GM19025 (cell line): ENCODE results near the gene TMEM245.
"Not testable (repeated sequence)": the region's sequence is repeated elsewhere in the genome, so short reads cannot be mapped to it uniquely, and the experiment has no call there.

Experiments used
- ATAC-seq: cut with Tn5 transposase; IDR thresholded peaks from one replicate; pipeline ENCODE4 v1.9.1; 2021; ENCODE audit warnings: mild to moderate bottlenecking, low read depth, moderate library complexity; ENCODE audit not compliant: unreplicated experiment

Gene TMEM245

DNA sequence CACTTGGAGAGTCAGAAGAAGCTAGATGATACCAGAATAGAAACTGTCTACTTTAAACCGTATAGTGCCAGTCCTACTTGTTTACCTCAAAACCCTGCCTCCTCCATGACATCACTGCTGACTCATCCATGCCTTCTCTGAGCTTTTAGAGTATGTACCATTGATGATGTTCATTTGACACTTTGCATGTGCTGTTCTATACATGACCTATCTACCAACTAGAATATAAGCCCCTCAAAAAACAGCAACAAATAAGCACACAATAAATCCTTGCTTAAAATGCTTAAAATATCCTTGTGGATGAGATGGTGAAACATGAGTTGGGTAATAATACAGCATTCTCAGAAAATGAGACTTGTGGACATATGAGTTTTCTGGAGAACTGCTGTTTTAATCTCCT, 109.0 kb downstream of the TMEM245 start:
- ATAC-seq = no peak

DNA sequence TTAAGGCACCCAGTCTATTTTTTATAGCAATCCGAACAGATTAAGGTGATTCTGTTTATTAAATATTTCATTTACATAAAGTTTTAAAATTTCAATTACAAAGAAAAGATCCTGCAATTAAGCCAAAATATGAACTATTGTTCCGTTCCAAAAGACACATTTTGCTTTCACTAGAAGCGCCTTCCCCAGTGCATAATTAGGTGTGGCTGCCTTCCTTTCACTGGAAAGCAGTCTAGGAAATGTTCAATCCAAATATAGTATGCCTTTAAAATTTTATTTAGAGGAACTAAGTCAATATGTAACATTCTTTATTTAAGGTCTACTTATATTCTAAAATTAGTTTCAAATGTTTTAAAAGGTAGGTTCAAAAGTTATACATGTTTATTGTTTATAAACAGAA, 114.1 kb downstream of the TMEM245 start:
- no peak for ATAC-seq

DNA sequence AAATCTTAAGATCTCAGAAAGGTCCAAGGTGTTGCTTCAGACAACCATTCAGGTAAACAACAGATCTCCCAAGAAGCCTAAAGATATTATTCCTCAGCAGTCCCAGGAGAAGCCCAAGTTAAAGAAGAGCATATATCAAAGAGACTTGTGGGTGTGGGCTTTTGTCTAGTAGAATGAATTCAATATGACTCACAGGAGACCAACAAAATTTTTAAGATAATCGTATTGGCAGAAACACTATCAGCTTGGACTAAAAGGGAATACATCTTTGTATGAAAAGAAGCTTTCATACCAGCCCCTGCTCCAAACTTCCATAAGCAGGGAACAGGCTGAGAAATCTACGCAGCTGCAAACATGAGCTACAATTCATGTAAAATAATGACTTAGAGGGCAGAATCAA, 116.6 kb downstream of the TMEM245 start:
- ATAC-seq = no peak

DNA sequence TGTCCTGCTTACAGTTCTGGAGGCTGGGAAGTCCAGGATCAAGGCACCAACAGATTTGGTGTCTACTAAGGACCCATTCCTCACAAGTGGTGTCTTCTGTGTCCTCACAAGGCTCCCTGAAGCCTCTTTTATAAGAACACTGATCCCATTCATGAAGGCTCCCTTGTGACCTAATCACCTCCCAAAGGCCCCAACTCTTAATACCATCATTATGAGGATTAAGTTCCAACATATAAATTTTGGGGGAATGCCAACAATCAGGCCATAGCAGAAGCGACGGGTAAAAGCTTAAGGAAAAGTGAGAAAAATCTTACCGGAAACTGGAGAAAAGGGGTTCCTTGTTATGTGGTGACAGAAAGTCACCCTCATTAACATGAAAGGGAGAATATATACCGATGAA, 117.6 kb downstream of the TMEM245 start:
- no peak for ATAC-seq

DNA sequence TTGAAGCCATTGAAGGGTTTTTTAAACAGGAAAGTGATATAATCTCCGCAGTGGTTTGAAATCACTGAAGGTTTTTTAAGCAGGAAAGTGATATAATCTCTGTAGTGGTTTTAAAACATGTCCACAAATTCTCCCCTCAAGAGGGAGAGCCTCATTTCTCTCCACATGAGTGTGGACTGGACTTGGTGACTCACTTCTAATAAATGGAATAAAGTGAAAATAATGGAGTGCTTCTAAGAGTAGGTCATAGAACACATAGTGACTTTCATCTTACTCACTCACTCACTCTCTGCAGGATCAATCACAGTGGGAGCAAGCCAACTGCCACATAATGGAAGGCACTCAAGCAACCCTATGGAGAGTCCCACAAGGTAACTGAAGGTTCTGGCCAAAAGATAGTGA, 118.5 kb downstream of the TMEM245 start:
- ATAC-seq = no peak

DNA sequence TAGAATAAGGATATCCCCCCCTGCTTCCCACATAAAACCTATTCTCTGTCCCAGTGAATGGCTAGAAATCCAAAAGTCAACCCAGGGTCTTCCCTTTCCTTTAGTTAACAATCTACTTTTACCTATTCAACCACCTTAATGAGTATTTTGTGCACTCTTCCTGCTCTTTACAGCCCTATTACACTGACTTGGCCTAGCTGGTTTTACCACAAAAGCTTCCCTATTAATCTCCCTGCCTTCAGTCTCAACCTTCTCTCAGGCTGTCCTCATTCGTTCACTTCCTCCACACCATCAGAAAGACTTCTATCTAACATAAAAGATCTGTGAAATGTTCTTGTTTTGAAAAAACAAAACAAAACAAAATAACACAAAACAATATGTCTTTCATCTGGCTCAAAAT, 122.6 kb downstream of the TMEM245 start:
- no peak for ATAC-seq

DNA sequence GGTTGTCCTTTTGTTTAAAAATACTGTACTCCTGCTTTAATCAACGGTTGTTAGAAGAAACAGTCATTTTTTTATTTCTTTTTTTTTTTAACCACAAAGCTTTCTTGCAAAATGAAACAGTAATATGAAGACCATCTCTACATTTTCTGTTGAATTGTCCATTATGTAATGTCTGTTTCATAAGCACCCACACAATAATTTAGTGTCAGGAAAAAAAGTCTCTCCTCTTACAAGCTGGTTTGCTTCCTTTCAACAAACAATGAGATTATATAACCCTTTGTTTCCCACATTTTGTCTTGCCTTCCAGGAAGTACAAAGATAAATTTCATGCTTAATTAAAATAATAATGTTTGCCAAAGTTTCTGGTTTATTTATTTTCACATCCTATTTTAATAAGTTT, 123.1 kb downstream of the TMEM245 start:
- no peak for ATAC-seq

DNA sequence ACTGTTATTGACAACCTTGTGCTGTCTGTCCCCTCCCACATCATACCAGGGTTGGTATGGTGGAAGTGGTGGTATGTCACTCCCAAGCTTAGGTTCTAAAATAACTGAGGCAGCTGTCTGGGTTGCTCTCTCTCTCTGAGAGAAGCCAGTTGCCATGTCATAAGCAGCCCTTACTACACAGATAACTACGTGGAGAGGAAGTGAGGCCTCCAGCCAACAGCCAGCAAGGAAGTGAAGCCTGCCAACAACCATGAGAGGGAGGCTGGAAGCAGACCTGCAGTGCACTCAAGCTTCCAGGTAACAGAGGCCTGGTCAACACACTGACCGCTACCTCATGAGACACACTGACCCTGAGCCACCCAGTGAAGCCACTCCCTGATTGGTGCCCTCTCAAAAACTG, 125.1 kb downstream of the TMEM245 start:
- peak; percentile 79 for ATAC-seq

DNA sequence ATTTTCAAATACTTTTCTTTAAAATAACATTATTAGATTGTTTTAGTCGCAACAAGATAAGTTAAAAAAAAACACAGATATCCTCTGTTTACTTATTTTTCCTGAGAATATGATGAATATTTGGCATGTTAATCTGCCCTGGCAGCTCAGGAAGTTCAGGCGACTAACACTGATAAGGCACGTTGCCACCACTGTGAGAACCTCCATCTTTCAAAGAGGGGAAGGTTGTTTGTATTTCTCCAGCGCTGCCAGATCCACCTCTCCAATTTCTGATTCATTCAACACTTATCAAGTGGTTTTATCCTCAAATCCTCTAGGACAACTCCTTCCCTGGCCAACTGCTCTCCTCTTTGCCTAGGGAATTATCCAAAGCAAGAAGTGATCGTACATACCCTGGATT, 128.3 kb downstream of the TMEM245 start:
- ATAC-seq = no peak

DNA sequence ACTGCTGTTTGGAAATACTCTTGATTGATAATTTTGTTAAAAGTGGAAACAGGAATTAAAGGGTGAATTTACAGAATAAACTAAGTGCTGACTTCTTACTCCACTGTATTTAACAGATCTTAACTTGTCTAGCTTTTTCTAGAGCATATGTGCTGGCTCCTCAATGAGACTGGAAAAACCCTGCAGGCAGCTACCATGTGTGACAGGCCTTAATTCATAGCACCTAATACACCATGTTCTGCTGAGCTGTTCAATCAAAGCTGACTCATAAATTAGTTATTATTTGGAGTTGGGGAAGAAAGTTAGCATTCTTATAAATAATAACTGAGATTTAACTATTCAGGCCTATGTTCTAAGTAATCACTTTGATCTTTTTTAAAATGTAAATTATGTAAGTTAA, 135.9 kb downstream of the TMEM245 start:
- ATAC-seq = no peak

DNA sequence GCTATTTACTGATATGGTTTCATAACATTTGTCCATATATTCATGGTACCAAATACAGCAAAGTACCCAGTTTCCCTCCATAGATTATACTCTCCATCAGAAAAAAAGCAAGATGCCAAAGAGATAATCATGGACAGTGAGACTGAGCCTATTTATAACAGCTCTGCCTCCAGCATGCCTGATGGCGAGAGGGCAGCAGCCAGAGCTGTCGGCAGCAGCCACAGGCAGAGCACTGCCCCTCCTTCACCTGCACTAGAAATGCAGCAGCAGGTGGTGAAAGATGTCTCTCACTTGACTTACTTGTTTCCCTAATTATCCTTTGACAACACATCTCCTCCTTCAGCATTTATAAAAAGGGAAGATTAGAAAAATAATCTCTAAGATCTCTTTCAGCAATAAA, 138.9 kb downstream of the TMEM245 start:
- ATAC-seq = no peak

DNA sequence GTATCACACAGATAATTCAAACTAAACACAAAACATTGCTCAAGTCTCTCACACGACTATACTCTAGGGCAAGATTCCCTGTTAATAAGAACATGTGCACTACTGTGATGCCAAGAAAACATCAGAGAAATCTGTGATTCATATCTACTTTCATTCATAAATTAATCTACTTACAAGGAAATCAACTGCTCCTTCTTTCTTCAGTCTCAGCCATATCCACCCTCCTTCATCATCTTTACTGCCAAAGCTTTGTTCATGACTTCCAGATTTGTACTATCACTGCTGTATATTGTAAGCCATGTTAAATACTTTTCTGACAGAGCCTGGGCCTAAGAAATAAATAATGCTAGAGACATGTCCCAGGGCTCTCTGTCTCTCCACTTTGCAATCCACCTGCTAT, 141.5 kb downstream of the TMEM245 start:
- ATAC-seq = no peak

DNA sequence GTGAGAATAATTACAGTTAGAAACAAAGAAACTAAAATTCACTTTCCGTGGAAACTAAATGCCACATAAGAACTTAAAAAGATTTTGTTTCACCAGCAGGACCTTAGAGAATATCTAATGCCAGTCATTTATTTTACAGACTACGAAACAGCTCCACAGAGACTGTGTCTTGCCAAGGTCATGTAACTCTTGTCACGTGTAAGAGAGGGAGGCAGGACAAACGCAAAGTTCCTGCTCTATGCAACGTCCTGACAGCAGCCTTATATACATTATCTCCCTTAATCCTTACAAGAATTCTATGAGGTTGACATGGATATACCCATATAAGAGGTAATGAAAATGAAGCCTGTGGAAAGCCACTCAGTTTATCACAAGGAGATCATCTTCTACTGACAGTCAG, 145.9 kb downstream of the TMEM245 start:
- ATAC-seq = no peak

DNA sequence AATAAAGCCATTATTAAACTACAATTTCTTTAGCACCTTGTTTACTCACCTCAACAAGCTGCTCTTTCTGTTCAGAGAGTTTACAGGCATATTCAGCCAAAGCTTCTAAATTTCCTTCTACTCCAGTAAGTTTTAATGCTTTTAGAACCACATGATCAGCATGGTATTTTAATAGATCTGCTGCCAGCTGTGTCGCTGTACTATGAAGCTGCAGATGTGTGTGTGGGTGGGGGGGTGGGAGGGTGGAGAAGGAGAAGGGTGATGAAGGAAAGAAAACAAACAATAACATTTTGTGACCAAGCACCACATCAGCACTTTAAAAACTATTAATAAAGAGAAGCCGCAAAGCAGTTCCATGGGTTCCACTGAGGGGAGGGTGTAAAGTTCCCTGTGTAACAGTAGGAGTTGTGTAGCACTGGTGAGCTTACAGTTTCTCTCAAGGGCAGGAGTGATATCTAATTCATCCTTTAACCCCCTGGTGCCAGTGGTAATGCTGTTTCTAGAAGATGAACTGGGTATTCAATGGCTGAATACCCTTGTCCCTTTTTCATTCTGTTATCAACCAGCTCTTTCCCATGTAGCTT, 147.0 kb downstream of the TMEM245 start:
- ATAC-seq = no peak

DNA sequence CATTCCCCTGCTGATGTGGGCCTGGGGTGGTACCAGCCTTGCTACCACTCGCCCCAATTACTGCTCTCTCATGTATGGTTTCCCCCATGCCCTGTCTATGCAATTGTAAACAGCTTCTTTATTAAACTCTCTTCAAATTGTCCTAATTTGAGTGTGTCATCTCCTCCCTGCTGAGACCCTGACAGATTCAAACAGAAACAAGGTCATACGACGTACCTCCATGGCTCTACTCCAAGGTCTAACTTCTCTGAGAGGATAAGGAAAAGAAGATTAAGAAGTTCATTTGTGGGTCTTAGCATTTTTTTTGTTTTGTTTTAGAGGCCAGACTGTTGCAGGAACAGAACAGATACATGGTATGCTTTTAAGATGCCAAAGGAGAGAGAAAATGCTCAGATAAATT, 147.6 kb downstream of the TMEM245 start:
- ATAC-seq = no peak

DNA sequence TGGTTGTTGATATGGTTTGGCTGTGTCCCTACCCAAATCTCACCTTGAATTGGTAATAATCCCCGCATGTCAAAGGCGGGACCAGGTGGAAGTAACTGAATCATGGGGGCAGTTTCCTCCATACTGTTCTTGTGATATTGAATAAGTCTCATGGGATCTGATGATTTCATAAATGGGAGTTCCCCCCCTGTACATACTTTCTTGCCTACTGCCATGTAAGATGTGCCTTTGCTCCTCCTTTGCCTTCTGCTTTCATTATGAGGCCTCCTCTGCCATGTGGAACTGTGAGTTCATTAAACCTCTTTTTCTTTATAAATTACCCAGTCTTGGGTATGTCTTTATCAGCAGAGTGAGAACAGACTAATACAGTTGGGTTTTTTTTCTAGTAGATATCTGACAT, 148.4 kb downstream of the TMEM245 start:
- ATAC-seq = not testable (repeated sequence)

DNA sequence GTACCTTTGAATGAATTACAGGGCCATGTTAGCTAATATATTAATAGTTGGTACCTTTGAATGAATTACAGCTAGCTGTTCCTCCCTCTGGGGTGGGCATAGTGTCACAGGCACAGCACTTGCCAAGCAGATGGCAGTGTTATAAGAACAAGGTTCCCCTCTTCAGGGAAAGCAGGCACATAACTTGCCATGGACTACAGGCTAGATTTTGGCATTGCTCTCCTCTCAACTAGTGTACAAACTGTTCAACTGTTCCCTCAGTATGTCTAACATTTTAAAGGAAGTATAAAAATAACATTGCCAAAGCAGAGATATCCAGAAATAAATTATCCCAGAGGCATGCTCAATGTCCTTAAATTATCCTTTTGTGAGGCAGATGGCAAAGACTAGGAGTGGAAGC, 151.8 kb downstream of the TMEM245 start:
- no peak for ATAC-seq
